ENCODE results near the gene BMPR1A.

- TF ChIP-seq EP300 (IDR thresholded peaks at IDR 0.05) (no peak), POLR2AphosphoS5 (IDR thresholded peaks at IDR 0.05) (no peak), CTCF (IDR thresholded peaks at IDR 0.05) (no peak)
Observed at GRCh38 chr10:86829472-86829871, 73.1 kb downstream of the BMPR1A start.
